HepG2 (cell line): Measurements from ENCODE around the gene INPP1. TPM values are rescaled to one million over a fixed set of nuclear protein-coding genes. Genes with fewer than 3 reads are reported as not detected.

Experiments used
- ARNT ChIP-seq: fragments of 450-650 bp; IDR thresholded peaks from 2 replicates; pipeline ENCODE4 v1.6.1; 2017
- ATF1 ChIP-seq: IDR thresholded peaks from 2 replicates; pipeline ENCODE4 v1.6.1; 2016; ENCODE audit warnings: mild to moderate bottlenecking, control low read depth
- GFI1 ChIP-seq: sonication (generic); formaldehyde crosslinking; IDR thresholded peaks from 2 replicates; pipeline ENCODE4 v1.5.0; 2020; ENCODE audit warnings: missing genetic modification reagents, mild to moderate bottlenecking, borderline replicate concordance
- HNRNPK ChIP-seq: fragments of 200-400 bp; formaldehyde crosslinking; IDR thresholded peaks from 2 replicates; pipeline ENCODE4 v1.6.1; 2018; ENCODE audit warnings: low read length, low read depth, moderate library complexity, mild to moderate bottlenecking; ENCODE audit not compliant: poor library complexity, severe bottlenecking
- ISX ChIP-seq: sonication (generic); formaldehyde crosslinking; conservative IDR thresholded peaks from 2 replicates; pipeline ENCODE4 v1.5.0; 2020; ENCODE audit warnings: missing genetic modification reagents
- POGZ ChIP-seq: sonication (generic); formaldehyde crosslinking; IDR thresholded peaks from 2 replicates; pipeline ENCODE4 v1.4.0; 2020; ENCODE audit warnings: mild to moderate bottlenecking, missing genetic modification reagents
- XRCC5 ChIP-seq: fragments of 200-400 bp; formaldehyde crosslinking; optimal IDR thresholded peaks from 2 replicates; pipeline ENCODE3; 2017; ENCODE audit warnings: mild to moderate bottlenecking, low read length
- ZNF557 ChIP-seq: sonication (generic); formaldehyde crosslinking; IDR thresholded peaks from 2 replicates; pipeline ENCODE4 v1.4.0; 2020; ENCODE audit warnings: missing genetic modification reagents
- ZNF7 ChIP-seq: IDR thresholded peaks from 2 replicates; pipeline ENCODE4 v1.6.1; 2016; ENCODE audit warnings: missing biosample characterization, missing genetic modification reagents
- ZNF775 ChIP-seq: sonication (generic); formaldehyde crosslinking; IDR thresholded peaks from 2 replicates; pipeline ENCODE4 v1.4.0; 2020; ENCODE audit warnings: missing genetic modification reagents, mild to moderate bottlenecking, moderate library complexity, borderline replicate concordance
- ZNF776 ChIP-seq: sonication (generic); formaldehyde crosslinking; IDR thresholded peaks from 2 replicates; pipeline ENCODE4 v1.4.0; 2020; ENCODE audit warnings: mild to moderate bottlenecking, missing genetic modification reagents
- ZNF841 ChIP-seq: sonication (generic); formaldehyde crosslinking; IDR thresholded peaks from 2 replicates; pipeline ENCODE4 v1.8.1; 2023; ENCODE audit warnings: missing genetic modification reagents, borderline replicate concordance
- ZSCAN22 ChIP-seq: sonication (generic); formaldehyde crosslinking; IDR thresholded peaks from 2 replicates; pipeline ENCODE4 v1.4.0; 2020; ENCODE audit warnings: mild to moderate bottlenecking, missing genetic modification reagents
- polyA plus RNA-seq, 8 experiments: library from polyadenylated mRNA; depleted of rRNA in 3 of 8; stranded (reverse) in 7 of 8; unstranded in 1 of 8; fragments of >200 nt; fragmentation: Illumina TruSeq in 4 of 8; extraction: Trizol in 4 of 8; gene quantifications; 2 replicates each; pipeline versions ENCODE4 v1.2.1 to v1.2.3, GENCODE V29; 2011 to 2016; ENCODE audit warnings: low read depth in 4 of 8, missing spikeins in 1 of 8, mixed read lengths in 1 of 8; ENCODE audit not compliant: insufficient read depth in 1 of 8
- total RNA-seq, 5 experiments: library from RNA; depleted of rRNA; stranded (reverse); fragments of >200 nt; fragmentation: Illumina TruSeq; extraction: Trizol; gene quantifications; 2 replicates each; pipeline ENCODE4 v1.2.3, GENCODE V29; 2016; ENCODE audit warnings: low read depth in 1 of 5
- TF ChIP-seq, protein P1 (sequence below): sonication (generic); formaldehyde crosslinking; IDR thresholded peaks from 2 replicates; pipeline ENCODE4 v1.4.0; 2020; ENCODE audit warnings: missing genetic modification reagents
- TF ChIP-seq, protein P2 (sequence below): sonication (generic); formaldehyde crosslinking; IDR thresholded peaks from 2 replicates; pipeline ENCODE4 v1.9.0; 2022; ENCODE audit warnings: low read depth, missing genetic modification reagents
- TF ChIP-seq, protein P3 (sequence below): sonication (generic); formaldehyde crosslinking; IDR thresholded peaks from 2 replicates; pipeline ENCODE4 v1.8.1; 2023; ENCODE audit warnings: mild to moderate bottlenecking, moderate library complexity, missing genetic modification reagents
- TF ChIP-seq, protein P4 (sequence below): sonication (generic); formaldehyde crosslinking; IDR thresholded peaks from 2 replicates; pipeline ENCODE4 v1.5.0; 2020; ENCODE audit warnings: missing genetic modification reagents
- TF ChIP-seq, protein P5 (sequence below): sonication (generic); formaldehyde crosslinking; IDR thresholded peaks from 2 replicates; pipeline ENCODE4 v1.4.0; 2020; ENCODE audit warnings: missing genetic modification reagents, borderline replicate concordance

INPP1 gene
- total and polyA plus RNA-seq, 2 of the 13 experiments (the other 11 are each of a cell fraction or from before 2014, with no cell fraction given), result 10.0 to 13.3 TPM

DNA sequence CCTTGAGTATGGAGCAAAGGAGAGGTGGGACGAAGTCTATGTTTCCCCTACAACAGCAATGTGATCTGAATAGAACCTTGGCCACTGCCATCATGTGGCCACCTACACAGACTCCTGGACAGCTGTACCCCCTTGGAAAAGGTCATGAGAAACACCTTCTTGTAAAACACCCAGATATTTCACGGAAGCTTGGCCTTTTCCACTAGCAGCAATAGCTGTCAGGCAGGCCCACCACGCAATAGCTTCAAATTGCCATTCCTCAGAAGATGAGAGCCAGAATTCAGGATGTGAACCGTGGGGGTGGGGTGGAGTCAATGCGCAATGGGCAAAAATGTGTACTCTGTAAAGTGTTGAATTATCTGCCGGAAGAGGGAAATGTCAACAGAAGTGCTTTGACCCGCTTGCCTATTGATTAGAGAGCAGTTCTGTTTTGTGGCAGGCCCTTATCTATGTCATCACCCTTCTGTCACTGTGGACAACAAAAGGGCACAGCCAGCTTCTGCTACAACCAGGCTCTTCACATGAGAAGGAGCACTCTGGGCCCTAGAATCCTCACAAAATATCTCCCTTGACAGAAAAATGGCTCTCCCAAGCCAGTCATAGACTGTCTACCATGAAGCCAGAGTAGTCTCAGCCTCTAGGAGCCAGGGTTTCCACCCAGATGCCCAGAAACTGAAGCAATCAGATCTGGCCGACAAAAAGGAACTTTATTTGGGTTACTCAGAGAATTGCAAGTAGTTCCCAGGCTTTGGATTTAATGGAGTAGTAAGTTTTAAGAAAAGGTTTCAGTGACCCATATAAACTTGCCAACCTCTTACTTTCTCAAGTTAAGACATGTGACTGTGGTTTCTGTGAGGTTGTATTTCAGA, 9.5 kb downstream of the INPP1 start (continued):
- TF ChIP-seq, protein P1, sequence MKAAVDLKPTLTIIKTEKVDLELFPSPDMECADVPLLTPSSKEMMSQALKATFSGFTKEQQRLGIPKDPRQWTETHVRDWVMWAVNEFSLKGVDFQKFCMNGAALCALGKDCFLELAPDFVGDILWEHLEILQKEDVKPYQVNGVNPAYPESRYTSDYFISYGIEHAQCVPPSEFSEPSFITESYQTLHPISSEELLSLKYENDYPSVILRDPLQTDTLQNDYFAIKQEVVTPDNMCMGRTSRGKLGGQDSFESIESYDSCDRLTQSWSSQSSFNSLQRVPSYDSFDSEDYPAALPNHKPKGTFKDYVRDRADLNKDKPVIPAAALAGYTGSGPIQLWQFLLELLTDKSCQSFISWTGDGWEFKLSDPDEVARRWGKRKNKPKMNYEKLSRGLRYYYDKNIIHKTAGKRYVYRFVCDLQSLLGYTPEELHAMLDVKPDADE, result no peak
- TF ChIP-seq ISX (CRISPR knock-in tag), result no peak
- no peak for TF ChIP-seq ZNF776 (CRISPR knock-in tag)
- TF ChIP-seq ZSCAN22 (CRISPR knock-in tag), result peak; percentile 73; the same call in 1 of the 2 replicates
- TF ChIP-seq ARNT, result no peak
- TF ChIP-seq, protein P2, sequence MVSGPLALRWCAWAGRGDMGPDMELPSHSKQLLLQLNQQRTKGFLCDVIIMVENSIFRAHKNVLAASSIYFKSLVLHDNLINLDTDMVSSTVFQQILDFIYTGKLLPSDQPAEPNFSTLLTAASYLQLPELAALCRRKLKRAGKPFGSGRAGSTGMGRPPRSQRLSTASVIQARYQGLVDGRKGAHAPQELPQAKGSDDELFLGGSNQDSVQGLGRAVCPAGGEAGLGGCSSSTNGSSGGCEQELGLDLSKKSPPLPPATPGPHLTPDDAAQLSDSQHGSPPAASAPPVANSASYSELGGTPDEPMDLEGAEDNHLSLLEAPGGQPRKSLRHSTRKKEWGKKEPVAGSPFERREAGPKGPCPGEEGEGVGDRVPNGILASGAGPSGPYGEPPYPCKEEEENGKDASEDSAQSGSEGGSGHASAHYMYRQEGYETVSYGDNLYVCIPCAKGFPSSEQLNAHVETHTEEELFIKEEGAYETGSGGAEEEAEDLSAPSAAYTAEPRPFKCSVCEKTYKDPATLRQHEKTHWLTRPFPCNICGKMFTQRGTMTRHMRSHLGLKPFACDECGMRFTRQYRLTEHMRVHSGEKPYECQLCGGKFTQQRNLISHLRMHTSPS (CRISPR knock-in tag), result peak; percentile 91
- TF ChIP-seq GFI1 (CRISPR knock-in tag), result peak; percentile 91
- TF ChIP-seq, protein P3, sequence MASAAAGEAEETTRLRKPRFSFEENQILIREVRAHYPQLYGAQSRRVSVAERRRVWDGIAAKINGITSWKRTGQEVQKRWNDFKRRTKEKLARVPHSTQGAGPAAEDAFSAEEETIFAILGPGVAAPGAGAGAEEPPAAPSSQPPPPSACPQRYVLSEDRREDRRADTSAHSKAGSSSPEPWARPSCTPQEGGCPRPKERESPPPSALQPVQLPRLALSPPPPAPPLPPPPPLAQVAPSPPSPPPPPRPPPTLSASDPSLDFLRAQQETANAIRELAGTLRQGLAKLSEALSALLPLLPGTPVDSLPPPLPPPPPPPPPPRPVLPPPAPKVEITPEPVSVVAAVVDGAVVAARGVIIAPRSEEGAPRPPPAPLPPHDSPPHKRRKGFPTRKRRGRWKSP, result peak; percentile 97
- TF ChIP-seq POGZ, result peak; percentile 98
- peak; percentile 86 for TF ChIP-seq ATF1 (CRISPR knock-in tag)
- no peak for TF ChIP-seq ZNF841 (CRISPR knock-in tag)
- no peak for TF ChIP-seq HNRNPK
- peak; percentile 21; the same call in 1 of the 2 replicates for TF ChIP-seq ZNF7 (CRISPR knock-in tag)
- TF ChIP-seq ZNF557 (CRISPR knock-in tag), result peak; percentile 29; the same call in 1 of the 2 replicates
- TF ChIP-seq, protein P4, sequence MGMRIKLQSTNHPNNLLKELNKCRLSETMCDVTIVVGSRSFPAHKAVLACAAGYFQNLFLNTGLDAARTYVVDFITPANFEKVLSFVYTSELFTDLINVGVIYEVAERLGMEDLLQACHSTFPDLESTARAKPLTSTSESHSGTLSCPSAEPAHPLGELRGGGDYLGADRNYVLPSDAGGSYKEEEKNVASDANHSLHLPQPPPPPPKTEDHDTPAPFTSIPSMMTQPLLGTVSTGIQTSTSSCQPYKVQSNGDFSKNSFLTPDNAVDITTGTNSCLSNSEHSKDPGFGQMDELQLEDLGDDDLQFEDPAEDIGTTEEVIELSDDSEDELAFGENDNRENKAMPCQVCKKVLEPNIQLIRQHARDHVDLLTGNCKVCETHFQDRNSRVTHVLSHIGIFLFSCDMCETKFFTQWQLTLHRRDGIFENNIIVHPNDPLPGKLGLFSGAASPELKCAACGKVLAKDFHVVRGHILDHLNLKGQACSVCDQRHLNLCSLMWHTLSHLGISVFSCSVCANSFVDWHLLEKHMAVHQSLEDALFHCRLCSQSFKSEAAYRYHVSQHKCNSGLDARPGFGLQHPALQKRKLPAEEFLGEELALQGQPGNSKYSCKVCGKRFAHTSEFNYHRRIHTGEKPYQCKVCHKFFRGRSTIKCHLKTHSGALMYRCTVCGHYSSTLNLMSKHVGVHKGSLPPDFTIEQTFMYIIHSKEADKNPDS (CRISPR knock-in tag), result peak; percentile 80; the same call in 1 of the 2 replicates
- TF ChIP-seq, protein P5, sequence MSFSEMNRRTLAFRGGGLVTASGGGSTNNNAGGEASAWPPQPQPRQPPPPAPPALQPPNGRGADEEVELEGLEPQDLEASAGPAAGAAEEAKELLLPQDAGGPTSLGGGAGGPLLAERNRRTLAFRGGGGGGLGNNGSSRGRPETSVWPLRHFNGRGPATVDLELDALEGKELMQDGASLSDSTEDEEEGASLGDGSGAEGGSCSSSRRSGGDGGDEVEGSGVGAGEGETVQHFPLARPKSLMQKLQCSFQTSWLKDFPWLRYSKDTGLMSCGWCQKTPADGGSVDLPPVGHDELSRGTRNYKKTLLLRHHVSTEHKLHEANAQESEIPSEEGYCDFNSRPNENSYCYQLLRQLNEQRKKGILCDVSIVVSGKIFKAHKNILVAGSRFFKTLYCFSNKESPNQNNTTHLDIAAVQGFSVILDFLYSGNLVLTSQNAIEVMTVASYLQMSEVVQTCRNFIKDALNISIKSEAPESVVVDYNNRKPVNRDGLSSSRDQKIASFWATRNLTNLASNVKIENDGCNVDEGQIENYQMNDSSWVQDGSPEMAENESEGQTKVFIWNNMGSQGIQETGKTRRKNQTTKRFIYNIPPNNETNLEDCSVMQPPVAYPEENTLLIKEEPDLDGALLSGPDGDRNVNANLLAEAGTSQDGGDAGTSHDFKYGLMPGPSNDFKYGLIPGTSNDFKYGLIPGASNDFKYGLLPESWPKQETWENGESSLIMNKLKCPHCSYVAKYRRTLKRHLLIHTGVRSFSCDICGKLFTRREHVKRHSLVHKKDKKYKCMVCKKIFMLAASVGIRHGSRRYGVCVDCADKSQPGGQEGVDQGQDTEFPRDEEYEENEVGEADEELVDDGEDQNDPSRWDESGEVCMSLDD (CRISPR knock-in tag), result no peak
- peak; percentile 79; the same call in 1 of the 2 replicates for TF ChIP-seq ZNF775 (CRISPR knock-in tag)
- peak; percentile 71 for TF ChIP-seq XRCC5
